ENCODE measurements around the gene PLAU. TPM values are rescaled to one million over a fixed set of nuclear protein-coding genes. Genes with fewer than 3 reads are reported as not detected.
"Not testable (repeated sequence)": the region's sequence is repeated elsewhere in the genome, so short reads cannot be mapped to it uniquely, and the experiment has no call there.

Gene PLAU
- total RNA-seq, 1 donor from 2014 or later: 112 TPM

DNA sequence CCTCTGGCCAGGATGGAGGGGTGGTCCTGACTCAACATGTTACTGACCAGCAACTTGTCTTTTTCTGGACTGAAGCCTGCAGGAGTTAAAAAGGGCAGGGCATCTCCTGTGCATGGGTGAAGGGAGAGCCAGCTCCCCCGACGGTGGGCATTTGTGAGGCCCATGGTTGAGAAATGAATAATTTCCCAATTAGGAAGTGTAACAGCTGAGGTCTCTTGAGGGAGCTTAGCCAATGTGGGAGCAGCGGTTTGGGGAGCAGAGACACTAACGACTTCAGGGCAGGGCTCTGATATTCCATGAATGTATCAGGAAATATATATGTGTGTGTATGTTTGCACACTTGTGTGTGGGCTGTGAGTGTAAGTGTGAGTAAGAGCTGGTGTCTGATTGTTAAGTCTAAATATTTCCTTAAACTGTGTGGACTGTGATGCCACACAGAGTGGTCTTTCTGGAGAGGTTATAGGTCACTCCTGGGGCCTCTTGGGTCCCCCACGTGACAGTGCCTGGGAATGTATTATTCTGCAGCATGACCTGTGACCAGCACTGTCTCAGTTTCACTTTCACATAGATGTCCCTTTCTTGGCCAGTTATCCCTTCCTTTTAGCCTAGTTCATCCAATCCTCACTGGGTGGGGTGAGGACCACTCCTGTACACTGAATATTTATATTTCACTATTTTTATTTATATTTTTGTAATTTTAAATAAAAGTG, 6.0 kb downstream of the PLAU start:
- Mint-ChIP-seq H3K4me1 (ENCODE audit: unreplicated experiment) (peaks cover 80% of the 10 kb centered on the region), H3K27ac (ENCODE audit: unreplicated experiment) (peak overlapping the region; percentile 75), H3K27me3 (ENCODE audit: unreplicated experiment) (no peaks in the 10 kb centered on the region), H3K36me3 (ENCODE audit: unreplicated experiment) (peaks cover 36% of the 10 kb centered on the region), H3K4me3 (ENCODE audit: unreplicated experiment) (peak overlapping the region; percentile 42), H3K9me3 (ENCODE audit: unreplicated experiment) (no peaks in the 10 kb centered on the region)
- no peak for DNase-seq (ENCODE audit: extremely low spot score, unreplicated experiment)
- TF ChIP-seq, protein P1, sequence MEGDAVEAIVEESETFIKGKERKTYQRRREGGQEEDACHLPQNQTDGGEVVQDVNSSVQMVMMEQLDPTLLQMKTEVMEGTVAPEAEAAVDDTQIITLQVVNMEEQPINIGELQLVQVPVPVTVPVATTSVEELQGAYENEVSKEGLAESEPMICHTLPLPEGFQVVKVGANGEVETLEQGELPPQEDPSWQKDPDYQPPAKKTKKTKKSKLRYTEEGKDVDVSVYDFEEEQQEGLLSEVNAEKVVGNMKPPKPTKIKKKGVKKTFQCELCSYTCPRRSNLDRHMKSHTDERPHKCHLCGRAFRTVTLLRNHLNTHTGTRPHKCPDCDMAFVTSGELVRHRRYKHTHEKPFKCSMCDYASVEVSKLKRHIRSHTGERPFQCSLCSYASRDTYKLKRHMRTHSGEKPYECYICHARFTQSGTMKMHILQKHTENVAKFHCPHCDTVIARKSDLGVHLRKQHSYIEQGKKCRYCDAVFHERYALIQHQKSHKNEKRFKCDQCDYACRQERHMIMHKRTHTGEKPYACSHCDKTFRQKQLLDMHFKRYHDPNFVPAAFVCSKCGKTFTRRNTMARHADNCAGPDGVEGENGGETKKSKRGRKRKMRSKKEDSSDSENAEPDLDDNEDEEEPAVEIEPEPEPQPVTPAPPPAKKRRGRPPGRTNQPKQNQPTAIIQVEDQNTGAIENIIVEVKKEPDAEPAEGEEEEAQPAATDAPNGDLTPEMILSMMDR (IDR thresholded peaks at IDR 0.05): no peak

DNA sequence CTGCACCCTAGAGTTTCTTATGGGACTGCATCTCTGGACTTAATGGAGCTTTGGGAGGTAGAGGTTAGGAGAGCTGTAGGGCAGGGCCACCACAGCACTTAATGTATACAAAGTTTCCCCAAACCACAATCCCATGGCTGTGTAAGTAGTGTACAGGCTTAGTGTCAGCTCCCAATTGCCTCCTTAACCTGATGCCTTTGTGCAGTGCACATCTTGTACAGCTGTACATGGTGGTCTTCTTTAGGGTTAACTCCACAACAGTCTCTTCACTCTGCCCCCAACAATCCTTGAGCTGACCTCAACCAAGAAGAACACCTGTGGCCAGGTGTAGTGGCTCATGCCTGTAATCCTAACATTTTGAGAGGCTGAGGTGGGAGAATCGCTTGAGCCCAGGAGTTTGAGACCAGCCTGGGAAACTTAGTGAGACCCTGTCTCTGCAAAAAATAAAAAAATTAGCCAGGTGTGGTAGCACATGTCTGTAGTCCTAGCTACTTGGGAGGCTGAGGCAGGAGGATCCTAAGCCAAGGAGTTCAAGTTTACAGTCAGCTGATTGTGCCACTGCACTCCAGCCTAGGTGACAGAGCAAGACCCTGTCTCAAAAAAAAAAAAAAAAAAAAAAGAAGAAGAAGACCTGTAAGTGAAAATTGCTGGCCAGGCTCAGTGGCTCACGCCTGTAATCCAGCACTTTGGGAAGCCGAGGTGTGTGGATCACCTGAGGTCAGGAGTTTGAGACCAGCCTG, 6.8 kb downstream of the PLAU start:
- H3K4me1 Mint-ChIP-seq (ENCODE audit: unreplicated experiment): peaks cover 74% of the 10 kb centered on the region

DNA sequence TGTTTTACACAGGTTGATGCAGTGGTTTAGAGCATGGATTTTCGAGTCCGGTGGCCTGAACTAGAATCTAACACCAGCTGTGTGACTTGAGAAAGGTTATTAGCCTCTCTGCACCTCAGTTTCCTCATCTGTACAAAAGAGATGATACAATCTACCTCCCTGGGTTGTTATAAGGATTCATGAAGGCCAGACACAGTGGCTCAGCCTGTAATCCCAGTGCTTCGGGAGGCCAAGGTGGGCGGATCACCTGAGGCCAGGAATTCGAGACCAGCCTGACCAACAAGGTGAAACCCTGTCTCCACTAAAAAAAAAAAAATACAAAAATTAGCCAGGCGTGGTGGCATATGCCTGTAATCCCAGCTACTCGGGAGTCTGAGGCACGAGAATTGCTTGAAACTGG, 8.5 kb downstream of the PLAU start:
- H3K4me1 Mint-ChIP-seq (ENCODE audit: unreplicated experiment): peaks cover 69% of the 10 kb centered on the region
- not testable (repeated sequence) for H3K4me3 Mint-ChIP-seq (ENCODE audit: unreplicated experiment); H3K9me3 Mint-ChIP-seq (ENCODE audit: unreplicated experiment); DNase-seq (ENCODE audit: extremely low spot score, unreplicated experiment); H3K27me3 Mint-ChIP-seq (ENCODE audit: unreplicated experiment)
- H3K27ac Mint-ChIP-seq (ENCODE audit: unreplicated experiment): peak overlapping the region; percentile 96
- peaks cover 24% of the 10 kb centered on the region for H3K36me3 Mint-ChIP-seq (ENCODE audit: unreplicated experiment)

More for the DNA sequence above, 6.8 kb downstream of the PLAU start:
- H3K9me3 Mint-ChIP-seq (ENCODE audit: unreplicated experiment): no peaks in the 10 kb centered on the region
- no peak for DNase-seq (ENCODE audit: extremely low spot score, unreplicated experiment)
- H3K36me3 Mint-ChIP-seq (ENCODE audit: unreplicated experiment): peaks cover 35% of the 10 kb centered on the region
- no peak overlapping the region for H3K4me3 Mint-ChIP-seq (ENCODE audit: unreplicated experiment)
- H3K27me3 Mint-ChIP-seq (ENCODE audit: unreplicated experiment): no peaks in the 10 kb centered on the region
- peak overlapping the region; percentile 77 for H3K27ac Mint-ChIP-seq (ENCODE audit: unreplicated experiment)
- TF ChIP-seq, protein P1 (IDR thresholded peaks at IDR 0.05): no peak

DNA sequence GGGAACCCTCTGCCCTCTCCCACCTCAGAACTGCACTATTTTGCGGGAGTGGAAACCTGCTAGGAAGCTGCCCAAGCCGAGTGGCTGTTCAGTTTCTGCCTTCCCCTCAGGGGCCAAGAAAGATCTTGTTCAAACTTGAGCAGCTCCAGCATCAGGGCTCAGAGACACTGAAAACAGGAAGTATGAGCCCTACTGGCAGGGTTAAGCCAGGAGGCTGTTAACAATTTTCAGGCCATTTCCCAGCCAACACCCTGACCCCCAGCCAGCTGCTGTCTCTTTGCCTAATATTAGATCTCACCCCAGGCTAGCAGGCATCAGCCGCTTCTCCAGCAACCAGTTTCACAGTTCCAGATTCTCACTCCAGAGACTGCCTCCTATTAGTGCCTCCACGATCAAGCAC, 9.2 kb downstream of the PLAU start:
- TF ChIP-seq, protein P1 (IDR thresholded peaks at IDR 0.05): peak; percentile 20
- H3K4me3 Mint-ChIP-seq (ENCODE audit: unreplicated experiment): peak overlapping the region; percentile 6
- H3K27me3 Mint-ChIP-seq (ENCODE audit: unreplicated experiment): no peaks in the 10 kb centered on the region
- peaks cover 66% of the 10 kb centered on the region for H3K4me1 Mint-ChIP-seq (ENCODE audit: unreplicated experiment)
- DNase-seq (ENCODE audit: extremely low spot score, unreplicated experiment): no peak
- no peaks in the 10 kb centered on the region for H3K9me3 Mint-ChIP-seq (ENCODE audit: unreplicated experiment)
- H3K27ac Mint-ChIP-seq (ENCODE audit: unreplicated experiment): peak overlapping the region; percentile 96
- H3K36me3 Mint-ChIP-seq (ENCODE audit: unreplicated experiment): peaks cover 18% of the 10 kb centered on the region

DNA sequence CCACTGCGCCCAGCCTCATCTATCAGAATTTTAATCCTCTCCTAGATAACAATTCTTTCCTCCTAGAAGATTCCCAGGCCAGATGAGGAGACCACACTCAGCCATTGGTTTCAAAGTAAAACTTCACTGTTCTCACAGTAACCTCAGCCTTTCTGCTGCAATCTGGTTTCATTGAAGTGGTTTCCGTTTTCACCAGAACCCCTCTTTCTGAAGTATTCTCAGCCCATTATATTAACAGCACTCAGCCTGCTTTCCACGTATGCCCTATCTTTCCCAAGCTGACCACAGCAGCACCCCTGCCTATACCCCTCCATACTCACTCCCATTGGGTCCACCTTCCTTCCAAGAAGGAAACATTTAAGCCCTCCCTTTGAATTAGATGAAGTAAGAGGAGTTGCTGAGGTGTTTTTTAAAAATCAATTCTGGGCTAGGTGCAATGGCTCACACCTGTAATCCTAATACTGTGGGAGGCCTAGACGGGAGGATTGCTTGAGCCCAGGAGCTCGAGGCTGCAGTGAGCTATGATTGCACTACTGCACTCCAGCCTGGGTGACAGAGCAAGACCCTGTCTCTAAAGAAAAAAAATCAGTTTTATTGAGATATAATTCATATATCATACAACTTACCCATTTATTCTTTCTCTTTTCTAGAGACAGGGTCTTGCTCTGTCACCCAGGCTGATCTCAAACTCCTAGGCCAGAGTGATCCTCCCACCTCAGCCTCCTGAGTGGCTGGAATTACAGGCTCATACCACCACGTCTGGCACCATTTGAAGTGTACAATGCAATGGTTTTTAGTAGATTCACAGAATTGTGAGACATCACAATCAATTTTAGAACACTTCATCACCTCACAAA, 11.3 kb downstream of the PLAU start:
- Mint-ChIP-seq H3K4me1 (ENCODE audit: unreplicated experiment) (peaks cover 45% of the 10 kb centered on the region), H3K9me3 (ENCODE audit: unreplicated experiment) (no peaks in the 10 kb centered on the region), H3K27me3 (ENCODE audit: unreplicated experiment) (no peaks in the 10 kb centered on the region), H3K36me3 (ENCODE audit: unreplicated experiment) (no peaks in the 10 kb centered on the region), H3K27ac (ENCODE audit: unreplicated experiment) (no peak overlapping the region), H3K4me3 (ENCODE audit: unreplicated experiment) (no peak overlapping the region)
- DNase-seq (ENCODE audit: extremely low spot score, unreplicated experiment): no peak
- TF ChIP-seq, protein P1 (IDR thresholded peaks at IDR 0.05): no peak
